SU-DHL-6 (cell line): Measurements from ENCODE around the gene HAUS7.

Source experiments
- CTCF ChIP-seq: fragments of 200-600 bp; sonication (generic); IDR thresholded peaks from one replicate; pipeline ENCODE4 v1.5.1; 2017; ENCODE audit warnings: antibody characterized with exemption, mild to moderate bottlenecking, low read length, moderate library complexity; ENCODE audit not compliant: insufficient read depth, poor library complexity, severe bottlenecking
- EZH2phosphoT487 ChIP-seq: fragments of 200-600 bp; sonication (generic), shearing (Covaris generic); conservative IDR thresholded peaks from 2 replicates; pipeline ENCODE4 v1.6.1; 2018; ENCODE audit warnings: mild to moderate bottlenecking, antibody characterized with exemption, low read length, moderate library complexity, mixed read lengths

GRCh38 chrX:153474266-153474665 lies 3.9 kb upstream of the HAUS7 start:
- TF ChIP-seq CTCF = no peak
- no peak for TF ChIP-seq EZH2phosphoT487
